Left lung (tissue), 10 donors: Measurements from ENCODE around the gene DHODH. TPM values are rescaled to one million over a fixed set of nuclear protein-coding genes. Genes with fewer than 3 reads are reported as not detected.

Source experiments
- ATAC-seq: fragments of 200-7000 bp; cut with Tn5 transposase; one replicate; pipeline ENCODE4 v1.9.1; 2020; ENCODE audit warnings: moderate library complexity
- DNase-seq, 4 donors: peaks; one replicate each; pipeline ENCODE4 v3.0.0-alpha.2; 2013 to 2020
- H3K27ac ChIP-seq, 2 donors: fragments of 200-600 bp; sonication (generic) in 1 of 2; one replicate each; pipeline versions ENCODE4 v1.5.0 to v1.8.0; 2020 to 2021
- H3K27me3 ChIP-seq, 2 donors: fragments of 200-600 bp; sonication (generic) in 1 of 2; one replicate each; pipeline versions ENCODE4 v1.5.0 to v1.8.0; 2020 to 2021
- H3K36me3 ChIP-seq, 2 donors: fragments of 200-600 bp; sonication (generic) in 1 of 2; one replicate each; pipeline versions ENCODE4 v1.5.0 to v1.8.0; 2020 to 2021
- H3K4me1 ChIP-seq, 2 donors: fragments of 200-600 bp; one replicate each; pipeline ENCODE4 v1.8.0; 2021
- H3K4me3 ChIP-seq, 2 donors: fragments of 200-600 bp; sonication (generic) in 1 of 2; one replicate each; pipeline versions ENCODE4 v1.5.0 to v1.8.0; 2020 to 2021; ENCODE audit warnings: mild to moderate bottlenecking in 1 of 2
- H3K9me3 ChIP-seq, 2 donors: fragments of 200-600 bp; sonication (generic) in 1 of 2; one replicate each; pipeline versions ENCODE4 v1.5.0 to v1.8.0; 2020 to 2021
- intact Hi-C, 2 donors: fragments of 100-400 bp; cut with DNase I; formaldehyde crosslinking; loops; one replicate each; pipeline versions ENCODE4 v1.11.2 to v1.14.2; 2022
- polyA plus RNA-seq, 6 donors: library from polyadenylated mRNA; unstranded; fragments of 120-200 nt; gene quantifications; one replicate each; pipeline ENCODE4 v1.2.1, GENCODE V29; 2013; ENCODE audit not compliant: insufficient read length in 6 of 6
- total RNA-seq, 2 donors: library from RNA; stranded (reverse); fragmentation: NEBNext Ultra II Directional; extraction: Animal tissue kit (Norgen Biotek cat#: 25700); gene quantifications; one replicate each; pipeline ENCODE4 v1.2.1, GENCODE V29; 2021
- TF ChIP-seq, protein P1 (sequence below), 2 donors: fragments of 200-600 bp; sonication (generic) in 1 of 2; IDR thresholded peaks; one replicate each; pipeline versions ENCODE4 v1.5.0 to v1.8.0; 2021; ENCODE audit warnings: antibody characterized with exemption in 2 of 2
- donor health status: DM: no; HTN: yes; CAD: no.
- donor health status: DM: no; HTN: no; CAD: no.

The DHODH gene
- total and polyA plus RNA-seq, 8 donors = 5.4 to 19.9 (median 16.7) TPM

DNA sequence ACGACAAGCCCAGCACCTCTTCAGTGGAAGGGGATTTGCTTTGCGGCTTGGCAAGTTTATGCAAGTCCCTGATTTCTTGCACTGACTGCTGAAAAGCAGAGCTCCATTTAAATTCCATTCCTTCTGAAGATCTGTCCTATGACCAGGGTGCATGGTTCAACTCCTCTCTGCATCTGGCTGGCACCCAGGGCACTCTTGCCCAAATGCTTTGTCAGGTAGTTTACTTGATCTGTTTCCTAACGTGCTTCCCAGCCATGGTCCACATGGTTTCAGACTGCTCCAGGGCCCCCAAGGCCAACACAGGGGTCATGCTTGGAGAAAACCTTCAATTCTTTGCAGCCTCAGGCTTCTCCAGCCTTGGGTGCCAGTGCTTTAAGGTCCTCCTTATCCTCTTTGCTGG is 34.5 kb downstream of the DHODH start:
- H3K36me3 ChIP-seq = no peaks in the 10 kb centered on the region
- H3K27me3 ChIP-seq = no peaks in the 10 kb centered on the region
- TF ChIP-seq, protein P1, sequence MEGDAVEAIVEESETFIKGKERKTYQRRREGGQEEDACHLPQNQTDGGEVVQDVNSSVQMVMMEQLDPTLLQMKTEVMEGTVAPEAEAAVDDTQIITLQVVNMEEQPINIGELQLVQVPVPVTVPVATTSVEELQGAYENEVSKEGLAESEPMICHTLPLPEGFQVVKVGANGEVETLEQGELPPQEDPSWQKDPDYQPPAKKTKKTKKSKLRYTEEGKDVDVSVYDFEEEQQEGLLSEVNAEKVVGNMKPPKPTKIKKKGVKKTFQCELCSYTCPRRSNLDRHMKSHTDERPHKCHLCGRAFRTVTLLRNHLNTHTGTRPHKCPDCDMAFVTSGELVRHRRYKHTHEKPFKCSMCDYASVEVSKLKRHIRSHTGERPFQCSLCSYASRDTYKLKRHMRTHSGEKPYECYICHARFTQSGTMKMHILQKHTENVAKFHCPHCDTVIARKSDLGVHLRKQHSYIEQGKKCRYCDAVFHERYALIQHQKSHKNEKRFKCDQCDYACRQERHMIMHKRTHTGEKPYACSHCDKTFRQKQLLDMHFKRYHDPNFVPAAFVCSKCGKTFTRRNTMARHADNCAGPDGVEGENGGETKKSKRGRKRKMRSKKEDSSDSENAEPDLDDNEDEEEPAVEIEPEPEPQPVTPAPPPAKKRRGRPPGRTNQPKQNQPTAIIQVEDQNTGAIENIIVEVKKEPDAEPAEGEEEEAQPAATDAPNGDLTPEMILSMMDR (IDR thresholded peaks at IDR 0.05) = no peak
- peaks cover 0 to 5% of the 10 kb centered on the region in 2 donors for H3K4me1 ChIP-seq
- H3K27ac ChIP-seq = no peak overlapping the region
- H3K4me3 ChIP-seq = no peak overlapping the region
- no peak for DNase-seq
- no peaks in the 10 kb centered on the region for H3K9me3 ChIP-seq
- intact Hi-C loops = no loop called here
- ATAC-seq = no peak

- TF ChIP-seq, protein P1 (IDR thresholded peaks at IDR 0.05) = no peak
- Histone ChIP-seq H3K4me1 (peaks cover 0 to 5% of the 10 kb centered on the region in 2 donors), H3K27ac (no peak overlapping the region), H3K4me3 (no peak overlapping the region), H3K27me3 (no peaks in the 10 kb centered on the region), H3K9me3 (peaks cover 0 to 2% of the 10 kb centered on the region in 2 donors), H3K36me3 (no peaks in the 10 kb centered on the region)
- intact Hi-C loops = no loop called here
- DNase-seq (no peak), ATAC-seq (no peak)
These were observed 35.0 kb downstream of the DHODH start for GRCh38 chr16:72043539-72043938.

GRCh38 chr16:72044296-72044695 is 35.8 kb downstream of the DHODH start:
- intact Hi-C loops = no loop called here
- TF ChIP-seq, protein P1 (IDR thresholded peaks at IDR 0.05) = no peak
- Histone ChIP-seq H3K4me1 (peaks cover 0 to 5% of the 10 kb centered on the region in 2 donors), H3K4me3 (no peak overlapping the region), H3K36me3 (no peaks in the 10 kb centered on the region), H3K27ac (no peak overlapping the region), H3K27me3 (no peaks in the 10 kb centered on the region), H3K9me3 (peaks cover 0 to 9% of the 10 kb centered on the region in 2 donors)
- DNase-seq (no peak), ATAC-seq (no peak)

GRCh38 chr16:72044825-72045359 is 36.3 kb downstream of the DHODH start:
- H3K4me3 ChIP-seq = no peak overlapping the region
- H3K27me3 ChIP-seq = no peaks in the 10 kb centered on the region
- intact Hi-C loops = no loop called here
- no peak for DNase-seq
- peaks cover 0 to 5% of the 10 kb centered on the region in 2 donors for H3K4me1 ChIP-seq
- no peak for ATAC-seq
- no peaks in the 10 kb centered on the region for H3K36me3 ChIP-seq
- no peak overlapping the region for H3K27ac ChIP-seq
- H3K9me3 ChIP-seq = peaks cover 0 to 15% of the 10 kb centered on the region in 2 donors
- TF ChIP-seq, protein P1 (IDR thresholded peaks at IDR 0.05) = no peak

DNA sequence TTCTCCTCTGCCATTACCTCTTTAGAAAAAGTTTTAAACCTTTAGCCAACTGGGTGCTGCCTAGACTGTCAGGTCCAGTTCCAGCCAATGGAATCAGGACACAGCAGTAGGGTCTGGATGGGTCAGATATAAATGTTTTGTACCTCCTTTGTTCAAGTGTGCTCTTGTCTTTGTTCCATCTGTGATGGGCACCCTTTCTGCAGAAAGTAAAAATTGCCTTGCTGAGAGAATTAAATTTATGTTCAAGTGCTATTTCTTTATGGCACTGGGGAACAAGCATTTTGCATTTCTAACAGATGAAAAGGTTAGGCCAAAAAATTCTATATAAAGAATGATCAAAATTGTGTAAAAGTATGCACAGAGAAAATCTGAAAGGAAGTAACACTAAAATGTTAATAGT is 40.6 kb downstream of the DHODH start:
- Histone ChIP-seq H3K4me1 (peaks cover 0 to 34% of the 10 kb centered on the region in 2 donors), H3K27ac (no peak overlapping the region), H3K36me3 (no peaks in the 10 kb centered on the region), H3K27me3 (no peaks in the 10 kb centered on the region), H3K9me3 (peaks cover 0 to 16% of the 10 kb centered on the region in 2 donors), H3K4me3 (no peak overlapping the region)
- DNase-seq (no peak), ATAC-seq (no peak)
- TF ChIP-seq, protein P1 (IDR thresholded peaks at IDR 0.05) = no peak
- intact Hi-C loops = no loop called here
